Measurements from ENCODE around the gene NOL8.

The NOL8 gene

DNA sequence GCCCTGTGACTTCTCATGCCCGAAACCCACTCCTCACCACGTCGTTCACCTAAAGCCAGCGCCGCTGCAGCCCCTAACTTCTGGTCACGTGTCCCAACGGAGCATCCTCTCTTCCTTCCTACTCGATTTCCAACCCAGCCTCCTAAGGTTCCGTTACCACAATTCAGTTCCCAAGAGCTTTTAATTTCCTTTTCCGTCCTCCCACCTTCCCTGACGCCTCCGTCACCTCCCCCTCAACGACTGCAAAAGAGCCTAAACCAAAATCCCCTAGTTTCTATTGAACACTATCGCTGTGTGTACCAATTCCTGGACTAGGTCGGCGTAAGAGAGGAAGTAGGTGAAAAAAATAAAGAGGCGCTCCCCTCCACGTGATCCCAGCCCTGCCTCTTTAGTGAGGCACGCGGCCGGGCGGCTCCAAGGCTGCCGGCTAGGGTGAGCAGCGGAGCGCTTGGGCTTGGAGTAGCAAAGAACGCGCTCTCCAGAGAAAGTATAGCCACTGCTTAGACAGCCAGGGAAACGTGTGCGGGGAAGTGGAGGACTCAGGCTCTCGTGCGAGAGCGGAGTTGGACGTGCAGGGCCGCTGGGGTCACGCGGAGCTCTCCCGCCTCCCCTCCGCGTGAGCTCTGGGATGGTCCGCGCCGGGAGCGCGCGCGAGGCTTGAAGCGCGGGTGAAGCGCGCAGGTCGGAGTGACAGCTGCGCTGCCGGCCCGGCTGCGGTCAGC is at the start of gene NOL8, which contains the start of gene CENPP:
TSS of gene NOL8 (minus strand) at position 82 of the 722 bp plus-strand sequence. CDS start 1,189 bp downstream, outside the sequence.
TSS of gene CENPP (plus strand) at position 685 of the 722 bp plus-strand sequence.
- DNase-seq, result peak; percentile 89

- DNase-seq, result no peak
Measured at GRCh38 chr9:92373167-92373566, 48.0 kb upstream of the NOL8 start.

- no peak for DNase-seq
Measured at GRCh38 chr9:92369075-92369474, 43.9 kb upstream of the NOL8 start.

GRCh38 chr9:92360083-92360482 is 34.9 kb upstream of the NOL8 start:
- DNase-seq, result no peak

DNA sequence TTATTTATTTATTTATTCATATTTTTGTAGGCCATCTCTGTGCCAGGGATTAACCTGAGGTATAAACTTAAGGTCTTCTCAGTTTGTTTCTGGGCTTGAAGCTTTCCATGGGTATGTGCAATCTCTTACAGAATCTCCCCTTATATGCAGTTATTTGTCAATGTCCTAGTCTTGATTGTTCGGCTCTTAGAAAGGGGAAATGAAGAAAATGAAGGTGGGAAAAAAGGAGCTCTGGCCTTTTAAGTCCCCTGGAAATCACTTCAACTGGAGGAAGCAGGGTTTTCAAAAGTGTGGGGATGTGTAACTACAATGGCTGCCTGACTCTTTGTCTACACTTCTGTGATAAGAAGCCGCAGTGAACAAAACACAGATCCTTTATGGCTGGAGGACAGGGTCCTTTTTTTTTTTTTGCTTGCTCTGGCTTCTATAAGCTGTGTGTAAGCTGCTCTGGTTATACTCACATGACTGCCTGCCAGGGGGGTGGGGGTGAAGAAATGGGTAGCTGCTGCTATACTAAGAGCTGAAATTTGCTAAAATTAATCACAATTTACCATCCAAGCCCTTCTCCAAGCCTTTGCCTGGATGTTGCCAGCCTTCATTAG is 34.3 kb upstream of the NOL8 start:
- no peak for DNase-seq

DNA sequence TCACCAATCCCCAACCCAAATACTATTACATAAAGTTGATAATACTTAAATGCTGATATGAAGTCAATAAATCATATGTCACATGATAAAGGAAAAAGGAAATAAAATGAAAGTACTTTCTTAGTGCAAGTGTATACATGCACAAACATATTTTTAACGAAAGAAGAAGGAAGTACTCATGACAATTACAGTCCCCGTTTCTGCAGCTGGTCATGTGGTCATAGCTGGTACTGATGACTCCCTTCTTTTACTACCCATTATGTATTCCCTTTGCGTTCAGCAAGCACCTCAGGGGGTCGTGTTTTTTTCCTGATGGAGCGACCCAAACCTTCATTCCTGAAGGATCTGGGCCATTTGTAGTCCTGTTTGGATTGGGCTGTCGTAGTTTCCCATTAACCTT is 27.9 kb upstream of the NOL8 start:
- DNase-seq, result no peak

- no peak for DNase-seq
Measured at GRCh38 chr9:92350740-92351133, 25.6 kb upstream of the NOL8 start.

DNA sequence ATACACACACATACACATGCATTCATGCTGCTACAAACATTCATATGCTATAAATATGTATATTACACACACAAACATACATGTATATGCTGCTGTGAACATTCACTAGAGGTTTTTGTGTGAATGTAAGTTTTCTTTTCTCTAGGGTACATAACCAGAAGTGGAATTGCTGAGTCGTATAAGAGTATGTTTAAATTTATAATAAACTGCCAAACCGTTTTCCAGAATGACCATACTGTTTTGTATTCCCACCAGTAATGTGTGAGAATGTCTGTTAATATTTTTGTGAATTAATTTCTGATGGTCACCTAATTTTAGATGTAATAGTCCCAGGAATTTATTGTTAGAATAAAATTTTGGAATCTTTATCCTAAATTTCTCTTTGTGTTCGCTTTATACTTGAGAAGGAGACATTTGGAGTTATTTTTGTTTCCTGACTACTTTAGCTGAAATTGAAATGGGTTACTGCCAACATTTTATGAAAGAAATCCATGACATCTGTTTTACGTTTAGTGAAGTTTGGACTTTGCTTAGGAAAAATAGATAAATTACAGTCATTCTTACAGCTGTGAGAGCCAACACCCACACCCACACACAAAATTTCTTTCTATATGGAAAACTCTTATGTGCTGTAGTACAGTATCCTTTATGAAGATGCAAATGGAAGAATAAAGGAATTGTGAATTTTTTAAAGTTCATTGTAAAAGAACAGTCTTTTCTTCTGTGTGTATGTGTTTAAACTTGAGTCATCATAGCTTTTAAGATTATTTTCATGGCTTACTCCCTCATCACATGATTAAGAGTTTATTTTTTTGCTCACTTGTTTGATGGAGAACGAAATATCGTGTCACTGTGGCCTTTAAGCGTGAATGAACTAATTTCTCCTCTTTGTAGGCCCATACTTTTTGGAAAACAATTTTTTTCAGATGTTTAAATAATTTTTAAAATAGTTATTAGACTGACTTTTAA is 24.9 kb upstream of the NOL8 start:
- no peak for DNase-seq

- no peak for DNase-seq
Measured at GRCh38 chr9:92345582-92345981, 20.4 kb upstream of the NOL8 start.

DNA sequence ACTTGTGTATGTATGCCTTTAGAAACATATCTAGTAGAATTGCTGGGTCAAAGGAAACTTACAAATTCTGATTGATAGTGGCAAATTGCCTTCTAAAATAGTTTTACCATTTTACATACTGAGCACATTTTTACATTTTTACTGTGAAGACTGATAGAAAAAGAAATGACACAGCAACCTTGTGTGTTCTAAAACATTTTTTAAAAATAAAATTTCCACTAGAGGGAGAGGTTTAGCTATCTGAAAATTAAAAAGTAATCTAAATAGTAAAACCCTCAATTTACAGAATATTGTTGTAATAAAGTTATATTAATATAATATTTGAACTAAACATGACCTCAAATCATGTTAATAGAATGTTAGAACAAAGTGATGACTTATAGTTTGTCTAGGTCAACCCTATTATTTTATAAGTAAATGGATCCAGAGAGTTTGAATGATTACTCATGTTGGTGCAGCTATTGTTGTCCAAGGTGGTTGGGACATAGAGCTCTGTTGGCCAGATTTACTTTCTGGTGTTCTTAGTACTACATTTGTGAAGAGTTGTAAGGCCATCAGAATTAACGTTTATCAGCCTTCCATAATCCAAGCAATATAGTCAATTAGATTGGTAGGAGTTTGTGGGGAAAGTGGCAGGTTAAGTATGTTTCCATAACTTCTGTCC is 17.8 kb upstream of the NOL8 start:
- no peak for DNase-seq

DNA sequence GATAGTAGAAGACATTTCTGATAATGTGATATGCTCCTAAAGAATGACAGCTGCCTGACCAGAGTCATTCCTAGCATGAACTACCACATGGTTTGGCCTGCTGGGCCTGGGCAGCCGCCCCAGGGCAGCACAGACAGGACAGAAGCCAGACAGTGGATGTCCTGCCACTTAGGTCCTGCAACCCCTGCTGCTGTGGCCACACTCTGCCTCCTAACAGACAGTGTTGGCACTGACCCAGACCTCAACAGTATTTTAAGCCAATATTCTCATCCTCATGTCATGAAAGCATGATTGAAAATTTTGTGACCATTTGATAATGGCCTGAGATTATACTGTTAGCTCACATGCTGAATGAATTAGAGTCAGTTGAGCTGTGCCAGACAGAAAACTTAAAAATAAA is 16.4 kb upstream of the NOL8 start:
- DNase-seq, result no peak

DNA sequence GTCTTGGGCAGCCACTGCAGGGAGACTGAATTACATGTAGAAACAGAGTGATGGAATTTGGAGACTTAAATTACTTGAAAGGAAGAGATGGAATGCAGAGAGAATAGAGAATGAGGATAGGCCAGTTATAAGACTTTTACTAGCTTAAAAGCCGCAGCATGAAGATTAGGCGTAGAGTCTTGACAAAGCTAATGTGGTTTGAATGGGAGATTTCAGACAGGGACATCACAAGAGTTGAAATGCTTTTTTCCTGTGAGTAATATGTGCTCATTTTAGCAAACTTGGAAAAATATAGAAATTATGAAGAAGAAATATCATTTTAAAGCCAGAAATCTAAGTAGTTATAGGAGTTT is 8.1 kb upstream of the NOL8 start:
- DNase-seq, result no peak

- no peak for DNase-seq
Measured at GRCh38 chr9:92332577-92333281, 7.6 kb upstream of the NOL8 start.

GRCh38 chr9:92328225-92328624 is 3.1 kb upstream of the NOL8 start:
- no peak for DNase-seq

GRCh38 chr9:92327283-92327850 is 2.2 kb upstream of the NOL8 start:
- no peak for DNase-seq

DNA sequence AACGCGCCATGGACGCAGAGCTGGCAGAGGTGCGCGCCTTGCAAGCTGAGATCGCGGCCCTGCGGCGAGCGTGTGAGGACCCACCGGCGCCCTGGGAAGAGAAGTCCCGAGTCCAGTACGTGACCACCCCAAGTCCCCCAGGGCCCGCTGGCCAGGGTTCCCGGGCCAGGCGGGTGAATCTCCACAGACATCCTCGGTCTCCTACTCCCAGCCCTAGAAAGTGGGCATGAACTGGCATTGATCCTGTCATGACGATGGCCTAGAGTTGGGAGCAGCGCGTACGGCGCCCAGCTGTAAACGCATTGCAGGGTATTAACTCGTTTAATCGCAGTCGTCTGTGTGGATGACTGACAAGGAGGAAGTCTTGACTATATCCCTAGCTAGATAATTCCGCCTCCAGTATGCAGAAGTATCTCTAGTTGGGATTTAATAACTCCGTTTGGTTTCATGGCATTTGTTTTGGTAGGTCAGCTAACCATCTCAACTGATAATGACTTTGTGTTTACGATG is 896 bp upstream of the NOL8 start:
- no peak for DNase-seq

- no peak for DNase-seq
Measured at GRCh38 chr9:92324889-92325268, 271 bp downstream of the NOL8 start.

- no peak for DNase-seq
Measured at GRCh38 chr9:92324431-92324830, 719 bp downstream of the NOL8 start.

DNA sequence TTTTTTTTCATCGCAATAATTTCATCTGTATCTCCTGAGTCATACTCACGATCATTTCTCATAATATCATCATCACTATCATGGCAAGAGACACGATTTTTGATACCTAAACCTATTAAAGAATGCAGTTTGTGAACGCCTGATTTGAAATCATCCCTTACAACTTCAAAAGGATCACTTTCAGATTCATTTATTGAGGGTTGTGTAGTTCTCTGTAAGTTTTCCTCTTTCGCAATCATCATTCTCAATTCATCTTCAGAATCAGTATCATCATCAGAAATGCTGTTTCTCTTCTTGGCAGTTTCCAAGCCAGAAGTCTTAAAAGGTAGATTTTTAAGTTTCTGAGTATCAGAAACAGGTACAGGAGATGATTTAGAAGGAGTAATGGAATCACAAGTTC is 9.7 kb downstream of the NOL8 start:
- DNase-seq, result no peak

- no peak for DNase-seq
Measured at GRCh38 chr9:92313624-92314012, 11.5 kb downstream of the NOL8 start.

GRCh38 chr9:92312887-92313623 is 12.1 kb downstream of the NOL8 start:
- DNase-seq, result no peak
